NB4 (cell line): Measurements from ENCODE around the gene MAN2B2.

ENCODE experiments used
- CTCF ChIP-seq: IDR thresholded peaks from one replicate; pipeline ENCODE4 v1.5.1; 2012; ENCODE audit warnings: low read depth, low read length
- MYC ChIP-seq: IDR thresholded peaks from 2 replicates; pipeline ENCODE4 v1.6.1; 2011; ENCODE audit warnings: low read depth, low read length
- POLR2A ChIP-seq: IDR thresholded peaks from 2 replicates; pipeline ENCODE4 v1.6.1; 2011; ENCODE audit warnings: mild to moderate bottlenecking; ENCODE audit not compliant: insufficient read length; ENCODE audit errors: extremely low read depth

- TF ChIP-seq CTCF: no peak
- no peak for TF ChIP-seq MYC
- no peak for TF ChIP-seq POLR2A
Measured at GRCh38 chr4:6550821-6551220, 24.2 kb upstream of the MAN2B2 start.
